Measurements from ENCODE around the gene SLC6A2. TPM values are rescaled to one million over a fixed set of nuclear protein-coding genes. Genes with fewer than 3 reads are reported as not detected.

Gene SLC6A2
- total and polyA plus RNA-seq, 2 of the 13 experiments (the other 11 are each of a cell fraction or from before 2014, with no cell fraction given), result 0.62 to 0.66 TPM

GRCh38 chr16:55622930-55623561 is 32.7 kb upstream of the SLC6A2 start (continued):
- peak; percentile 75; the same call in 2 of the 3 replicates for TF ChIP-seq MXI1 (IDR thresholded peaks at IDR 0.05; ENCODE audit: borderline replicate concordance, low read depth, low read length)
- no peak; the same call in 1 of the 2 replicates for TF ChIP-seq ZNF773 (CRISPR knock-in tag; IDR thresholded peaks at IDR 0.05; ENCODE audit: borderline replicate concordance)
- TF ChIP-seq ZNF891 (CRISPR knock-in tag; IDR thresholded peaks at IDR 0.05), result peak; percentile 89; the same call in 1 of the 2 replicates
- TF ChIP-seq ARID5B (CRISPR knock-in tag; IDR thresholded peaks at IDR 0.05), result peak; percentile 100
- peak; percentile 72 for TF ChIP-seq KMT2B (CRISPR knock-in tag; IDR thresholded peaks at IDR 0.05)
- TF ChIP-seq HMGXB3 (CRISPR knock-in tag; IDR thresholded peaks at IDR 0.05; ENCODE audit: borderline replicate concordance), result peak; percentile 94
- TF ChIP-seq FOXM1 (CRISPR knock-in tag; IDR thresholded peaks at IDR 0.05), result no peak
- TF ChIP-seq IRF2 (CRISPR knock-in tag; IDR thresholded peaks at IDR 0.05), result peak; percentile 96
- TF ChIP-seq ZXDC (CRISPR knock-in tag; IDR thresholded peaks at IDR 0.05), result peak; percentile 97
- TF ChIP-seq MYNN (CRISPR knock-in tag; IDR thresholded peaks at IDR 0.05; ENCODE audit: low read depth), result no peak; the same call in 1 of the 2 replicates
- TF ChIP-seq KLF12 (CRISPR knock-in tag; IDR thresholded peaks at IDR 0.05; ENCODE audit: borderline replicate concordance), result no peak
- TF ChIP-seq ZFP91 (CRISPR knock-in tag; IDR thresholded peaks at IDR 0.05; ENCODE audit: borderline replicate concordance), result peak; percentile 89
- peak; percentile 98 for TF ChIP-seq ZNF772 (CRISPR knock-in tag; IDR thresholded peaks at IDR 0.05)
- TF ChIP-seq ZSCAN5A (CRISPR knock-in tag; IDR thresholded peaks at IDR 0.05; ENCODE audit: borderline replicate concordance), result peak; percentile 88
- TF ChIP-seq ATF1 (CRISPR knock-in tag; IDR thresholded peaks at IDR 0.05), result no peak
